Psoas muscle (tissue), 8 donors: ENCODE results near the gene CHMP4A. TPM values are rescaled to one million over a fixed set of nuclear protein-coding genes. Genes with fewer than 3 reads are reported as not detected.
A peak's percentile ranks its signal among the peaks of the same experiment; 100 is the strongest.

Experiments
- ATAC-seq, 4 donors: fragments of 200-7000 bp; cut with Tn5 transposase; one replicate each; pipeline ENCODE4 v1.9.1; 2020; ENCODE audit warnings: moderate library complexity in 3 of 4, mild to moderate bottlenecking in 2 of 4
- DNase-seq, 2 donors: peaks; one replicate each; pipeline ENCODE4 v3.0.0-alpha.2; 2020
- H3K27ac ChIP-seq: fragments of 200-600 bp; one replicate; pipeline ENCODE4 v1.8.0; 2022
- H3K27me3 ChIP-seq, 3 donors: fragments of 200-600 bp in 1 of 3; one replicate each; pipeline versions ENCODE4 v1.6.1 to v1.8.0; 2013 to 2022; ENCODE audit warnings: low read length in 2 of 3, mild to moderate bottlenecking in 2 of 3, moderate library complexity in 1 of 3; ENCODE audit not compliant: insufficient read depth in 3 of 3
- H3K36me3 ChIP-seq, 2 donors: fragments of 200-600 bp in 1 of 2; one replicate each; pipeline versions ENCODE4 v1.6.1 to v1.8.0; 2013 to 2022; ENCODE audit warnings: low read depth in 1 of 2, mild to moderate bottlenecking in 1 of 2, moderate library complexity in 1 of 2; ENCODE audit not compliant: insufficient read depth in 1 of 2
- H3K4me1 ChIP-seq: fragments of 200-600 bp; one replicate; pipeline ENCODE4 v1.8.0; 2022
- H3K4me3 ChIP-seq: fragments of 200-600 bp; one replicate; pipeline ENCODE4 v1.8.0; 2022; ENCODE audit warnings: mild to moderate bottlenecking
- H3K9me3 ChIP-seq: fragments of 200-600 bp; one replicate; pipeline ENCODE4 v1.8.0; 2022
- WGBS, 3 donors: extraction: QIAGEN DNeasy Blood & Tissue Kit; methylation state at CpG; one replicate each; pipeline versions ENCODE4 v1.1.6 to v1.1.7; 2013; 5-methylcytosine and 5-hydroxymethylcytosine counted together
- intact Hi-C, 2 donors: fragments of 100-400 bp; cut with DNase I; formaldehyde crosslinking; loops; one replicate each; pipeline versions ENCODE4 v1.11.0 to v1.14.2; 2022
- long read RNA-seq, 2 donors: library from polyadenylated mRNA; unstranded; transcript quantifications; one replicate each; pipeline ENCODE4 v2.0.0, GENCODE V29; 2021
- polyA plus RNA-seq, 3 donors: library from polyadenylated mRNA; stranded (reverse); fragments of 200-250 nt; gene quantifications; one replicate each; pipeline ENCODE4 v1.2.3, GENCODE V29; 2013
- total RNA-seq, 4 donors: library from RNA; stranded (reverse); fragmentation: NEBNext Ultra II Directional in 2 of 4; extraction: Animal tissue kit (Norgen Biotek cat#: 25700) in 2 of 4; gene quantifications; one replicate each; pipeline versions ENCODE4 v1.2.1 to v1.2.4, GENCODE V29; 2021 to 2023
- TF ChIP-seq, protein P1 (sequence below): fragments of 200-600 bp; IDR thresholded peaks from one replicate; pipeline ENCODE4 v1.8.0; 2022; ENCODE audit warnings: antibody characterized with exemption
- donor health status: healthy with polysubstance abuse.
- donor health status: DM: no; HTN: no; CAD: no; lungs with moderate emphysema.
- donor health status: Bipolar disorder and iron deficiency.
- donor health status: healthy.
- donor health status: DM: yes; HTN: yes; CAD: no.
- donor health status: DM: no; HTN: no; CAD: no.
- donor health status: DM: no; HTN: no; CAD: no.
- donor health status: DM: yes; HTN: yes; CAD: no.

Gene CHMP4A, protein sequence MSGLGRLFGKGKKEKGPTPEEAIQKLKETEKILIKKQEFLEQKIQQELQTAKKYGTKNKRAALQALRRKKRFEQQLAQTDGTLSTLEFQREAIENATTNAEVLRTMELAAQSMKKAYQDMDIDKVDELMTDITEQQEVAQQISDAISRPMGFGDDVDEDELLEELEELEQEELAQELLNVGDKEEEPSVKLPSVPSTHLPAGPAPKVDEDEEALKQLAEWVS
- 10 to 100 TPM; 12.3 to 18.2 (median 15.7) TPM for total RNA-seq
- polyA plus RNA-seq = 10 to 100 TPM; 29.6 to 42.1 (median 29.9) TPM
- long read RNA-seq, donor 1, transcript CHMP4A-201 (6 exons, 1,393 nt) = major isoform, 15 of 19 reads
- long read RNA-seq, donor 1, partial matches to known transcripts = 0 of 19 reads
- long read RNA-seq, donor 1, other reads (novel, unspliced or antisense) = 2 of 19 reads
- long read RNA-seq, donor 2, transcript CHMP4A-201 (6 exons, 1,393 nt) = major isoform, 11 of 17 reads
- long read RNA-seq, donor 2, partial matches to known transcripts = 0 of 17 reads
- long read RNA-seq, donor 2, other reads (novel, unspliced or antisense) = 4 of 17 reads

DNA sequence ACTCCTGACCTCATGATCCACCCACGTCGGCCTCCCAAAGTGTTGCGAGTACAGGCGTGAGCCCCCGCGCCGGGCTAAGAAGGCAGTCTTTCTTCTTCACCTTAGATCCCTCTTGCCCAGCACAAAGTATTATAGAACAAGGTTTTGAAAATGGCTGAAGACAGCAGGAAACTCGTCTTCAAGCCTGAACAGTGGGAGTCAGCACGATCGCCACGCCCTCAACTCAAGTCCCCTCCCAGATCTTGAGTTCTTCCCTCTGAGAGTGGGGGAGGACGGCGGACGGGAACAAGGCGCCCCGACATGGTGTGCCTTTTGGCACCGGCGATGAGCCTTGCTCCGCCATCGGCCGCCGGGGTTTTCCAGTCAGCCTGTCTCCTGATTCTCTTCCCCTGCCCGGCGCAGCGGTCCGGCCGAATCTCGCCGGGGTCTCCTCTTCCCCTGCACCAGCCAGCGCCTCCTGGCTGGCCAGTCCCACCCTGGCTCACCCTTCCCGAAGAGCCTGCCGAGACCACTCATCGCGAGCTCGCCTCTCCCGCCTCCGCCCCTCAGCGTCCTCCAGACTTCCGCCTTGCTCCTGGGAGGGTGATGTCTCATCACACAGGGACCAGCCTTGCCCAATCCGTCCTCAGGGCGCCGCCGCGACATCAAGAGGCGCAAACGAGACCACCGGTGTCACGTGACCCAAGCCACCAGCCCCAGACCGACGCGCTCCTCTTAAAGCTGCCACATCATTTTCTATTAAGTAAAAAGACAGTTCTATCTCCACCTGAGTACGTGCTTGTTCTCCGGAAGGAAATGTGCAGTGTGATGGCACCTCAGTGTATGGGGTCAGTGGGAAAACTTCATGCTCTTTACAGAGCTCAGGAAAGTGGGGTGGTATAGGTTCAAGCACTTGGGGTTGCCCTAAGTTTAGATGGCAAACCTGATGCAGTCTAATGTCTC is at the start of gene CHMP4A:
TSS of gene CHMP4A (minus strand) at position 565 of the 942 bp plus-strand sequence. CDS start at position 516, 49 bp downstream.
- Histone ChIP-seq H3K36me3 (peaks cover 8 to 52% of the 10 kb centered on the region in 2 donors), H3K27ac (peak within 1 kb of the TSS; percentile 93), H3K9me3 (no peaks in the 10 kb centered on the region), H3K27me3 (no peaks in the 10 kb centered on the region), H3K4me1 (peaks cover 20% of the 10 kb centered on the region), H3K4me3 (peak within 1 kb of the TSS; percentile 80)
- TF ChIP-seq, protein P1, sequence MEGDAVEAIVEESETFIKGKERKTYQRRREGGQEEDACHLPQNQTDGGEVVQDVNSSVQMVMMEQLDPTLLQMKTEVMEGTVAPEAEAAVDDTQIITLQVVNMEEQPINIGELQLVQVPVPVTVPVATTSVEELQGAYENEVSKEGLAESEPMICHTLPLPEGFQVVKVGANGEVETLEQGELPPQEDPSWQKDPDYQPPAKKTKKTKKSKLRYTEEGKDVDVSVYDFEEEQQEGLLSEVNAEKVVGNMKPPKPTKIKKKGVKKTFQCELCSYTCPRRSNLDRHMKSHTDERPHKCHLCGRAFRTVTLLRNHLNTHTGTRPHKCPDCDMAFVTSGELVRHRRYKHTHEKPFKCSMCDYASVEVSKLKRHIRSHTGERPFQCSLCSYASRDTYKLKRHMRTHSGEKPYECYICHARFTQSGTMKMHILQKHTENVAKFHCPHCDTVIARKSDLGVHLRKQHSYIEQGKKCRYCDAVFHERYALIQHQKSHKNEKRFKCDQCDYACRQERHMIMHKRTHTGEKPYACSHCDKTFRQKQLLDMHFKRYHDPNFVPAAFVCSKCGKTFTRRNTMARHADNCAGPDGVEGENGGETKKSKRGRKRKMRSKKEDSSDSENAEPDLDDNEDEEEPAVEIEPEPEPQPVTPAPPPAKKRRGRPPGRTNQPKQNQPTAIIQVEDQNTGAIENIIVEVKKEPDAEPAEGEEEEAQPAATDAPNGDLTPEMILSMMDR = no peak
- peak; percentile 91 to 93 (median 92) for ATAC-seq
- peak; percentile 98 to 99 for DNase-seq
- WGBS, 3 donors = 1 to 3% (median 1%) methylated on average over 48 to 53 of the region's 53 CpGs
- intact Hi-C loops = no loop called here

DNA sequence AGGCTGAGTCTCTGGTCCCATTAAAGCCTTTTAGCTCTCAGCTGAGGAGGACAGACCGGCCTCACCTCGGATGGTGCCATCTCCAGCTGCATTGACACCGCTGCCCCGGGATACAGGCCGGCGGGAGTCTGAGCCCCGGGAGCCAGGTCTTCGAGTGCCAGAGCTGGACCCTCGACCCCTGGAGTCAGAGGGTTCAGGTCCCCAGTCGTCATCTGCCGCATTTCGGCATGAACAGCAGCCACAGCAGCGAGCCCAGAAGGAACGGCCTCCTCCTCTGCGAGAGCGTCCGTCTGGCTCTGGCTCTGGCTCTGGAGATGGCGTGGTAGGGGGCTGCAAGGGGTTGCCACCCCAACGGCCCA is 48.7 kb upstream of the CHMP4A start:
- no peak for DNase-seq
- H3K4me3 ChIP-seq = no peak overlapping the region
- peaks cover 0 to 18% of the 10 kb centered on the region in 2 donors for H3K36me3 ChIP-seq
- no peak for ATAC-seq
- no peak overlapping the region for H3K27ac ChIP-seq
- TF ChIP-seq, protein P1 = no peak
- WGBS, 3 donors = 85 to 89% (median 88%) methylated on average over 19 of the region's 19 CpGs
- H3K27me3 ChIP-seq = no peaks in the 10 kb centered on the region
- no peaks in the 10 kb centered on the region for H3K4me1 ChIP-seq
- H3K9me3 ChIP-seq = no peaks in the 10 kb centered on the region
- intact Hi-C loops = no loop called here

DNA sequence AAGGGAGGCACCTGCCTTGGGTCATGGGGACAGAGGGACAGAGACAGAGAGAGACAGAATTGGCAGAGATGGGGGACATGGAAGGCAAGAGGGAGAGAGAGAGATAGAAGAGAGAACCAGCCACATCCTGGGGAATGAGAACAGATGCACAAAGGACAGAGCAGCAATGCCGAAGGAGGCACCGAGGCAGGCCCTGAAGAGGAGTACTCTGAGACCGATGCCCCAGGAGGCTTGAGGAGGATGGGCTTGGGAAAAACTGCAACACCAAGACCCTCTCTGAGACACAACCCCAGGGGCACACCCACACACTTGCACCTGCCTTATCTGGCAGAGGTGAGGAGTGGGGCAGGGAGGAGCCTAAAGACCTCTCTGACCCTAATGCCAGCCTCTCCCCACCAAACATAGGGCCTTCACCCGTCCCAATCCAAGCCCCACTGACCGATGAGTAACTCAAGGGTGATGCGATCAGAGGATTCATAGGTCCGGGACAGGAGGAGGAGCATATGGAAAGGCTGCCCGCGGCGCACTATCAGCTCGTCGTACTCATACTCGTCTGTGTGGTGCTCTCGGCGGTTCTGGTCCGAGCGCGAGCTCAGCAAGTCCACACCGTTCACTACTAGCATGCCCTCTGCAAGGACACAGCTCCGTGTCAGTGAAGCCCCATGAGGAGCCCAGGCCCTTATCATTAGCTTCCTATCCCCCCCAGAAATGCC is 48.1 kb upstream of the CHMP4A start:
- no peak for DNase-seq
- Histone ChIP-seq H3K27me3 (no peaks in the 10 kb centered on the region), H3K9me3 (no peaks in the 10 kb centered on the region), H3K36me3 (peaks cover 0 to 12% of the 10 kb centered on the region in 2 donors), H3K27ac (no peak overlapping the region), H3K4me1 (no peaks in the 10 kb centered on the region), H3K4me3 (no peak overlapping the region)
- ATAC-seq = no peak
- TF ChIP-seq, protein P1 = no peak
- intact Hi-C loops = no loop called here
- WGBS, 3 donors = 85 to 89% (median 86%) methylated on average over 20 of the region's 20 CpGs

DNA sequence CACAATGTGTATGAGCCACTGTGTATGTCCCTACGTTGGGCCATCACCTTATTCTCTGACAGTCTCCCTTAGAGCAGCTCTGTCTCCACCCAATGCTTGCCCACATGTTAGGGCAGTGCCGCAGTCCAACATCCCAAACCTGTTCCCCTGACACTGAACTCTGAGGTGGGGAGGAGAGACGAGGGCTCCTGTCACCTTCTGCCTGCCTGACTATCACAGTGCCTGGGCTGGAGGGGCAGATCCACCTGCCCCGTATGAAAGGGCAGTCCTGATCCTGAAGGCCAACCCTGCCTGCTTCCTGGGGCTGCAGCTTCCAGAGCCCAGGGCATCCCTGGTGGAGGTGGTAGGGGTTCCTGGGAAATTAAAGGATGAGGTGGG is 47.5 kb upstream of the CHMP4A start:
- Histone ChIP-seq H3K27me3 (no peaks in the 10 kb centered on the region), H3K4me3 (no peak overlapping the region), H3K36me3 (peaks cover 0 to 6% of the 10 kb centered on the region in 2 donors), H3K9me3 (no peaks in the 10 kb centered on the region), H3K27ac (no peak overlapping the region), H3K4me1 (no peaks in the 10 kb centered on the region)
- no peak for ATAC-seq
- intact Hi-C loops = no loop called here
- TF ChIP-seq, protein P1 = no peak
- WGBS, 3 donors = 75 to 81% (median 78%) methylated on average over 4 of the region's 4 CpGs
- peak in 1 of 2 donors; percentile 10 for DNase-seq
